ENCODE data around the gene ZNF892. TPM values are rescaled to one million over a fixed set of nuclear protein-coding genes. Genes with fewer than 3 reads are reported as not detected.

Gene ZNF892
- total RNA-seq, 2 donors from 2014 or later, result 3.6 to 4.2 TPM

- Histone ChIP-seq H3K36me3 (replicated peaks in 1 of 2; ENCODE audit: insufficient read depth in 1 of 2, low read depth in 2 of 2) (no peaks in the 10 kb centered on the region), H3K27me3 (no peaks in the 10 kb centered on the region), H3K4me3 (peak overlapping the region; percentile 26 to 64), H3K27ac (peak overlapping the region; percentile 75 to 97 (median 94)), H3K9me3 (no peaks in the 10 kb centered on the region), H3K4me1 (peaks cover 29% of the 10 kb centered on the region)
- TF ChIP-seq CTCF (IDR thresholded peaks at IDR 0.05), result no peak
- TF ChIP-seq POLR2A (IDR thresholded peaks at IDR 0.05), result no peak
- ATAC-seq (peak; percentile 38), DNase-seq (no peak)
- 0 to 1% methylated on average over 5 to 9 of the region's 9 CpGs for WGBS, 2 donors
- intact Hi-C loops (cut with DNase I), result no loop called here
These were observed 42.3 kb upstream of the ZNF892 start for GRCh38 chr2:95165030-95165370.

GRCh38 chr2:95165371-95166064 is 41.8 kb upstream of the ZNF892 start, which contains the start of gene ZNF2:
TSS of gene ZNF2 (plus strand) at chr2:95165809. CDS start at chr2:95176227, 10,418 bp downstream.
- Histone ChIP-seq H3K36me3 (replicated peaks in 1 of 2; ENCODE audit: insufficient read depth in 1 of 2, low read depth in 2 of 2) (no peaks in the 10 kb centered on the region), H3K27me3 (no peaks in the 10 kb centered on the region), H3K4me3 (peak within 1 kb of the TSS; percentile 54 to 64), H3K9me3 (no peaks in the 10 kb centered on the region), H3K27ac (peak within 1 kb of the TSS; percentile 75 to 97 (median 94)), H3K4me1 (peaks cover 29% of the 10 kb centered on the region)
- ATAC-seq (peak; percentile 99), DNase-seq (peak; percentile 98 to 99 (median 98))
- intact Hi-C loops (cut with DNase I), result no loop called here
- TF ChIP-seq CTCF (IDR thresholded peaks at IDR 0.05) (no peak), POLR2A (IDR thresholded peaks at IDR 0.05) (peak; percentile 64 to 95 (median 89))
- WGBS, 2 donors, result 0% methylated on average over 4 to 55 of the region's 56 CpGs

- Histone ChIP-seq H3K4me1 (peaks cover 29% of the 10 kb centered on the region), H3K27me3 (no peaks in the 10 kb centered on the region), H3K9me3 (no peaks in the 10 kb centered on the region), H3K36me3 (replicated peaks in 1 of 2; ENCODE audit: insufficient read depth in 1 of 2, low read depth in 2 of 2) (no peaks in the 10 kb centered on the region), H3K4me3 (peak overlapping the region; percentile 54 to 64), H3K27ac (peak overlapping the region; percentile 75 to 97 (median 94))
- ATAC-seq (no peak), DNase-seq (no peak)
- intact Hi-C loops (cut with DNase I), result no loop called here
- no peak for TF ChIP-seq CTCF (IDR thresholded peaks at IDR 0.05)
- no peak for TF ChIP-seq POLR2A (IDR thresholded peaks at IDR 0.05)
- WGBS, 2 donors, result 4 to 5% methylated on average over 16 of the region's 16 CpGs
These were observed 41.1 kb upstream of the ZNF892 start for GRCh38 chr2:95166065-95166763.

- Histone ChIP-seq H3K4me1 (peaks cover 3% of the 10 kb centered on the region), H3K9me3 (no peaks in the 10 kb centered on the region), H3K27me3 (no peaks in the 10 kb centered on the region), H3K4me3 (no peak overlapping the region), H3K36me3 (replicated peaks in 1 of 2; ENCODE audit: insufficient read depth in 1 of 2, low read depth in 2 of 2) (no peaks in the 10 kb centered on the region), H3K27ac (no peak overlapping the region)
- intact Hi-C loops (cut with DNase I), result no loop called here
- WGBS, 2 donors, result 77 to 82% methylated on average over 7 of the region's 7 CpGs
- DNase-seq (no peak), ATAC-seq (no peak)
- TF ChIP-seq CTCF (IDR thresholded peaks at IDR 0.05) (no peak), POLR2A (IDR thresholded peaks at IDR 0.05) (no peak)
These were observed 35.4 kb upstream of the ZNF892 start for GRCh38 chr2:95171902-95172301.

All from body of pancreas (tissue), 4 donors.